Measurements from ENCODE around the gene WDFY4. TPM values are rescaled to one million over a fixed set of nuclear protein-coding genes. Genes with fewer than 3 reads are reported as not detected.

WDFY4 gene
- total and polyA plus RNA-seq, 9 of the 15 experiments (the other 6 are each of a cell fraction or from before 2014, with no cell fraction given), result 0.01 to 0.02 (median 0.01) TPM; not detected in 6

DNA sequence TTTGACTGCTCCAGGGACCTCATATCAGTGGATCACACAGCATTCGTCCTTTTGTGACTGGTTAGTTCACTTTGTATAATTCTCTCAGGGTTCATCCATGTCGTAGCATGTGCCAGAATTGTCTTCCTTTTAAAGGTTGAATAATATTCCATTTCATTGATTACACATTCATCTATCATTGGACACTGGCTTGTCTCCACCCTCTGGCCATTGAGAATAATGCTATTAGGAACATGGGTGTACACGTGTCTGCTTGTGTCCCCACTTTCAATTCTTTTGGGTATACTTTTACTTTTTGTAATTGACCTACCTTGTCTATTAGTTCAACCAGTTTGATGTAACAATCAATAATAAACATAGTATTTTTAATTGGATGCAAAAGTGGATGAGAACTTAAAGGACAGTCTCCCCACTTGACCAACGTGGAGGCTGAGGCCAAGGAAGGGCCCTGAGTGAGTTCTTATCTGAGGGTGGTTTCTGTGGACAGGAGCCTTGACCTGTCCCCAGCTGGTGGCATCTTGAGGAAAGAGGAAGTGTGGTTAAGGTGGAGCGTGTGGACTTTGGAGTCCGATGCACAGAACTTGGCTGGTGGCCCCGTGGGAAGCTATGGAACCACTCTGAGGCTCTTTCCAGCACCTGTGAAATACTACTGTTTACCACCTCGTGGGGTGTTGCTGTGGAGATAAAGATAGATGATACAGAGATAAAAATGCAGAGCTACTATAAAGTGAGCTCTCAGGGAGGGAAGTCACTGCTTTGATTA is 16.6 kb downstream of the WDFY4 start (continued):
- TF ChIP-seq, protein P1, sequence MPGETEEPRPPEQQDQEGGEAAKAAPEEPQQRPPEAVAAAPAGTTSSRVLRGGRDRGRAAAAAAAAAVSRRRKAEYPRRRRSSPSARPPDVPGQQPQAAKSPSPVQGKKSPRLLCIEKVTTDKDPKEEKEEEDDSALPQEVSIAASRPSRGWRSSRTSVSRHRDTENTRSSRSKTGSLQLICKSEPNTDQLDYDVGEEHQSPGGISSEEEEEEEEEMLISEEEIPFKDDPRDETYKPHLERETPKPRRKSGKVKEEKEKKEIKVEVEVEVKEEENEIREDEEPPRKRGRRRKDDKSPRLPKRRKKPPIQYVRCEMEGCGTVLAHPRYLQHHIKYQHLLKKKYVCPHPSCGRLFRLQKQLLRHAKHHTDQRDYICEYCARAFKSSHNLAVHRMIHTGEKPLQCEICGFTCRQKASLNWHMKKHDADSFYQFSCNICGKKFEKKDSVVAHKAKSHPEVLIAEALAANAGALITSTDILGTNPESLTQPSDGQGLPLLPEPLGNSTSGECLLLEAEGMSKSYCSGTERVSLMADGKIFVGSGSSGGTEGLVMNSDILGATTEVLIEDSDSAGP (CRISPR knock-in tag; IDR thresholded peaks at IDR 0.05), result no peak
- TF ChIP-seq SPI1 (IDR thresholded peaks at IDR 0.05; ENCODE audit: borderline replicate concordance, low read depth, low read length), result peak; percentile 93
- TF ChIP-seq, protein P2, sequence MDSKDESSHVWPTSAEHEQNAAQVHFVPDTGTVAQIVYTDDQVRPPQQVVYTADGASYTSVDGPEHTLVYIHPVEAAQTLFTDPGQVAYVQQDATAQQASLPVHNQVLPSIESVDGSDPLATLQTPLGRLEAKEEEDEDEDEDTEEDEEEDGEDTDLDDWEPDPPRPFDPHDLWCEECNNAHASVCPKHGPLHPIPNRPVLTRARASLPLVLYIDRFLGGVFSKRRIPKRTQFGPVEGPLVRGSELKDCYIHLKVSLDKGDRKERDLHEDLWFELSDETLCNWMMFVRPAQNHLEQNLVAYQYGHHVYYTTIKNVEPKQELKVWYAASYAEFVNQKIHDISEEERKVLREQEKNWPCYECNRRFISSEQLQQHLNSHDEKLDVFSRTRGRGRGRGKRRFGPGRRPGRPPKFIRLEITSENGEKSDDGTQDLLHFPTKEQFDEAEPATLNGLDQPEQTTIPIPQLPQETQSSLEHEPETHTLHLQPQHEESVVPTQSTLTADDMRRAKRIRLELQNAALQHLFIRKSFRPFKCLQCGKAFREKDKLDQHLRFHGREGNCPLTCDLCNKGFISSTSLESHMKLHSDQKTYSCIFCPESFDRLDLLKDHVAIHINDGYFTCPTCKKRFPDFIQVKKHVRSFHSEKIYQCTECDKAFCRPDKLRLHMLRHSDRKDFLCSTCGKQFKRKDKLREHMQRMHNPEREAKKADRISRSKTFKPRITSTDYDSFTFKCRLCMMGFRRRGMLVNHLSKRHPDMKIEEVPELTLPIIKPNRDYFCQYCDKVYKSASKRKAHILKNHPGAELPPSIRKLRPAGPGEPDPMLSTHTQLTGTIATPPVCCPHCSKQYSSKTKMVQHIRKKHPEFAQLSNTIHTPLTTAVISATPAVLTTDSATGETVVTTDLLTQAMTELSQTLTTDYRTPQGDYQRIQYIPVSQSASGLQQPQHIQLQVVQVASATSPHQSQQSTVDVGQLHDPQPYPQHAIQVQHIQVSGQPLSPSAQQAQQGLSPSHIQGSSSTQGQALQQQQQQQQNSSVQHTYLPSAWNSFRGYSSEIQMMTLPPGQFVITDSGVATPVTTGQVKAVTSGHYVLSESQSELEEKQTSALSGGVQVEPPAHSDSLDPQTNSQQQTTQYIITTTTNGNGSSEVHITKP (IDR thresholded peaks at IDR 0.05; ENCODE audit: partially characterized antibody), result no peak
- TF ChIP-seq, protein P3, sequence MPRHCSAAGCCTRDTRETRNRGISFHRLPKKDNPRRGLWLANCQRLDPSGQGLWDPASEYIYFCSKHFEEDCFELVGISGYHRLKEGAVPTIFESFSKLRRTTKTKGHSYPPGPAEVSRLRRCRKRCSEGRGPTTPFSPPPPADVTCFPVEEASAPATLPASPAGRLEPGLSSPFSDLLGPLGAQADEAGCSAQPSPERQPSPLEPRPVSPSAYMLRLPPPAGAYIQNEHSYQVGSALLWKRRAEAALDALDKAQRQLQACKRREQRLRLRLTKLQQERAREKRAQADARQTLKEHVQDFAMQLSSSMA (CRISPR knock-in tag; IDR thresholded peaks at IDR 0.05), result no peak
- no peak for TF ChIP-seq MAFG (tag; conservative IDR thresholded peaks at IDR 0.05)
- TF ChIP-seq, protein P4, sequence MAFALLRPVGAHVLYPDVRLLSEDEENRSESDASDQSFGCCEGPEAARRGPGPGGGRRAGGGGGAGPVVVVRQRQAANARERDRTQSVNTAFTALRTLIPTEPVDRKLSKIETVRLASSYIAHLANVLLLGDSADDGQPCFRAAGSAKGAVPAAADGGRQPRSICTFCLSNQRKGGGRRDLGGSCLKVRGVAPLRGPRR (CRISPR knock-in tag; IDR thresholded peaks at IDR 0.05), result no peak
